ENCODE data around the gene CHMP2A. TPM values are rescaled to one million over a fixed set of nuclear protein-coding genes. Genes with fewer than 3 reads are reported as not detected.

The CHMP2A gene
- total RNA-seq, 1 donor from 2014 or later: 132 TPM

DNA sequence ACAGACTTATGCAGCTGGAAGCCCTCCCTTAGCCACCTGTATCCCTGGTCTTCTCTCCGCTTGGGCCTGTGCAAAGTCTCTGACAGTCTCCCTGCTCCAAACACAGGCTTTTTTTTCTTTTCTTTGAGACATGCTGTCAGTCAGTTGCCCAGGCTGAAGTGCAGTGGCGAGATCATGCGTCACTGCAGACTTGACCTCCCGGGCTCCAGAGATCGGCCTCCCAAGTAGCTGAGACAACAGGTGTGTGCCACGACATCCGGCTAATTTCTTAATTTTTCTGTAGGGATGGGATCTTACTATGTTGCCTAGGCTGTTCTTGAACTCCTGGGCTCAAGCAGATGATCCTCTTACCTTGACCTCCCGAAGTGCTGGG is 16.7 kb upstream of the CHMP2A start:
- Mint-ChIP-seq H3K36me3 (ENCODE audit: unreplicated experiment) (no peaks in the 10 kb centered on the region), H3K4me3 (ENCODE audit: unreplicated experiment) (no peak overlapping the region), H3K27me3 (ENCODE audit: unreplicated experiment) (no peaks in the 10 kb centered on the region), H3K9me3 (ENCODE audit: unreplicated experiment) (no peaks in the 10 kb centered on the region), H3K4me1 (ENCODE audit: unreplicated experiment) (peaks cover 28% of the 10 kb centered on the region), H3K27ac (ENCODE audit: unreplicated experiment) (peak overlapping the region; percentile 99)
- DNase-seq (ENCODE audit: extremely low spot score, unreplicated experiment): no peak
- TF ChIP-seq, protein P1, sequence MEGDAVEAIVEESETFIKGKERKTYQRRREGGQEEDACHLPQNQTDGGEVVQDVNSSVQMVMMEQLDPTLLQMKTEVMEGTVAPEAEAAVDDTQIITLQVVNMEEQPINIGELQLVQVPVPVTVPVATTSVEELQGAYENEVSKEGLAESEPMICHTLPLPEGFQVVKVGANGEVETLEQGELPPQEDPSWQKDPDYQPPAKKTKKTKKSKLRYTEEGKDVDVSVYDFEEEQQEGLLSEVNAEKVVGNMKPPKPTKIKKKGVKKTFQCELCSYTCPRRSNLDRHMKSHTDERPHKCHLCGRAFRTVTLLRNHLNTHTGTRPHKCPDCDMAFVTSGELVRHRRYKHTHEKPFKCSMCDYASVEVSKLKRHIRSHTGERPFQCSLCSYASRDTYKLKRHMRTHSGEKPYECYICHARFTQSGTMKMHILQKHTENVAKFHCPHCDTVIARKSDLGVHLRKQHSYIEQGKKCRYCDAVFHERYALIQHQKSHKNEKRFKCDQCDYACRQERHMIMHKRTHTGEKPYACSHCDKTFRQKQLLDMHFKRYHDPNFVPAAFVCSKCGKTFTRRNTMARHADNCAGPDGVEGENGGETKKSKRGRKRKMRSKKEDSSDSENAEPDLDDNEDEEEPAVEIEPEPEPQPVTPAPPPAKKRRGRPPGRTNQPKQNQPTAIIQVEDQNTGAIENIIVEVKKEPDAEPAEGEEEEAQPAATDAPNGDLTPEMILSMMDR (IDR thresholded peaks at IDR 0.05): no peak

DNA sequence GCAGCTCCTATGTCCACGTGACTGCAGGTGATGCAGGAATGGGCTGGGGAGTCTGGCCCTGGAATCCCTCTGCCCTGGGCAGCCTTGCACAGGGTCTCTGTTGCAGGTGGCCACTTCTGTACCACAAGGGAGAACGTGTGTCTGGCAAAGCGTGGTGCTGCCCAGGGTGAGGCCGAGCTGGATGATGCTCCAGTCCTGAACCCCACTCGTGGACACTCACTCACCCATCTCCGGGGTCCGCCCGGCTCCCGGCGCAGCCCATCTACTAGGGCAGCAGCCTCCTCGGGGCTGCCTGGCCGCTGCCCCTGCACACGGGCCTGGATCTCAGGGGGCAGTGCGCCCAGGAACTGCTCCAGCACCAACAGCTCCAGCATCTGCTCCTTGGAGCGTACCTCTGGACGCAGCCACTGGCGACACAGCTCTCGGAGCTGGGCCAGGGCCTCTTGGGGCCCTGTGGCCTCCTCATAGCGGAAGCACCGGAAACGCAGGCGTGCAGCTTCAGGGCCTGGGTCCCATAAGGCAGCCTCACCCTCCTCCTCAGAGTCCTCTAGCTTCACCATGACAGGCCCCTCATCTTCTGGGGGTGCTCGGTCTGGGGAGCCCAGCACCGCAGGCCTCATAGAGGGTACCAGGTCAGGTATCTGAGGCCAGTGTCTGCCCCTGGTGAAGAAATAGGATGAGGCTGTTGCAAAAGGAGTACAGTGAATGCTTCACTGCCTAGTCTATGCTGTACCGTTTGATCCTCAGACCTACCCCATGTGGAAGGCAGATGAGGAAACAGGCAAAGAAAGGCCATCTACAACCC is 16.1 kb upstream of the CHMP2A start:
- no peaks in the 10 kb centered on the region for H3K27me3 Mint-ChIP-seq (ENCODE audit: unreplicated experiment)
- H3K9me3 Mint-ChIP-seq (ENCODE audit: unreplicated experiment): no peaks in the 10 kb centered on the region
- TF ChIP-seq, protein P1 (IDR thresholded peaks at IDR 0.05): no peak
- H3K36me3 Mint-ChIP-seq (ENCODE audit: unreplicated experiment): no peaks in the 10 kb centered on the region
- H3K27ac Mint-ChIP-seq (ENCODE audit: unreplicated experiment): no peak overlapping the region
- no peak for DNase-seq (ENCODE audit: extremely low spot score, unreplicated experiment)
- peaks cover 26% of the 10 kb centered on the region for H3K4me1 Mint-ChIP-seq (ENCODE audit: unreplicated experiment)
- H3K4me3 Mint-ChIP-seq (ENCODE audit: unreplicated experiment): no peak overlapping the region

DNA sequence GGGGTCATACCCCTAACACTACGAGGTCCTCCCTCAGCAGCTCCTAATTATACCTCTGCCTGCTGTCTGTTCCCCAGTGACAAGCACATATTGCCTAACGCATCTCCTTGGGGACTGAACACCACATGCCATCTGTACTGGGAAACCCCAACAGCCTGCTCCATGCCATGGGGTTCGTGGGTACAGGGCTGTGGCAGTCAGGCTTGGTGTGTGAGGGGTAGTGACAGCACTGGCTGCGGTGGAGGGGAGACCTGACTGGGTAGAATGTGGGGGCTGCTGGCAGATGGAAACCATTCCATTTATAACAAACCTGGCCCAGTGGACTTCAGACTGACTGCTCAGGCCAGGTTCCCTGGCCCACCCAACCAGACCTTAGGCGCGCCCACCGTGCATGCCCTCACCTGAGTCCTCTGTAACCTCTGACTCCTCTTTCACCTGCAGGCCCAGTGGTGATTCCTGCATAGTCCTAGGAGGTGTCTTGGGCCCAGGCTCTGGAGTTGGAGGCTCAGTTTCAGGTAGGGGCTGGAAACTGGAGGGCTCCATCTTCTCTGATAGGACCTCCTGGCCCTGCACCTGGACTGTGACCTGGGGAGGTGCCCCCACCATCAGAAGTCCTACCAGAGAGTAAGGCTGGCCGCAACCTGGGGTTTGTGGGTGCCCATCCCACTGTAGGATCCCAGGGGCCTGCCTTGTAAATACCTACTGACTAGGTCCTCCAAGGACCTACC is 15.2 kb upstream of the CHMP2A start:
- Mint-ChIP-seq H3K4me1 (ENCODE audit: unreplicated experiment) (peaks cover 23% of the 10 kb centered on the region), H3K36me3 (ENCODE audit: unreplicated experiment) (no peaks in the 10 kb centered on the region), H3K27ac (ENCODE audit: unreplicated experiment) (no peak overlapping the region), H3K4me3 (ENCODE audit: unreplicated experiment) (no peak overlapping the region), H3K27me3 (ENCODE audit: unreplicated experiment) (no peaks in the 10 kb centered on the region), H3K9me3 (ENCODE audit: unreplicated experiment) (no peaks in the 10 kb centered on the region)
- no peak for DNase-seq (ENCODE audit: extremely low spot score, unreplicated experiment)
- TF ChIP-seq, protein P1 (IDR thresholded peaks at IDR 0.05): no peak

DNA sequence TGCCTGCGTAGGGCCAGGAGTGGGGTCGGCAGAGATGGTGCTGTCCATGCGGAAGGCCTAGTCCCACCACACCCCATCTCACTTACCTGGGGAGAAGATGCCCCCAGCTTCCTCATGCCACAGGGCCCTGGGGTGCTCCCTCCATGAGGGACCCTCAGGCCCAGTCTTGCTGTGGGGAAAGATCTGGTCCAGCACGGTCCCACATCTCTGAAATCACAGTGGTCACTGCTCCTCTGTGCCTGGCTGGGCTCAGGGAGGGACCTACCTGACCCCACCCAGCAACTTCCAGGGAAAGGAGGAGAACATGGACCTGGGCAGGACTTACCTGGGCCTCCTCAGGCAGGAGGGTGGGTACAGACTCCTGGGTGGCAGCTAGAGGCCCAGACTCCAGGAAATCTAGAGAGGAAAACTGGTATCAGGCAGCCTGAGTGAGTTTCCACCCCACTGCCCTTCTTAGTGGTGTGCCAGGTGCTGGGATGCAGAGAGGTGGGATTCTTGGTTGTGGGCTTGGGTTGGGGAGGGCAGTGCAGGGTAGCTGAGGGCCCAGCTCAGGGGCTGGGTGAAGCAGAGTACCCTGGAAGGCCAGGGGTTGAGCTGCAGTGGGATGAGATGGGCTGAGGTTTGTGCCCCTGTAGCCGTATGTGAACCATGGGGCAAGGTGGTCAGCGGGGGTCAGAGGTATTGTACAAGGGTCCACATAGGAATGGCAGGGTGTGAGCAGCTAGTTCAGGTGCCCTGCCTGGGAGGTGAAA is 14.5 kb upstream of the CHMP2A start:
- no peak overlapping the region for H3K4me3 Mint-ChIP-seq (ENCODE audit: unreplicated experiment)

More for the DNA sequence above, 14.5 kb upstream of the CHMP2A start:
- no peaks in the 10 kb centered on the region for H3K27me3 Mint-ChIP-seq (ENCODE audit: unreplicated experiment)
- TF ChIP-seq, protein P1 (IDR thresholded peaks at IDR 0.05): no peak
- no peak overlapping the region for H3K27ac Mint-ChIP-seq (ENCODE audit: unreplicated experiment)
- no peaks in the 10 kb centered on the region for H3K36me3 Mint-ChIP-seq (ENCODE audit: unreplicated experiment)
- no peaks in the 10 kb centered on the region for H3K9me3 Mint-ChIP-seq (ENCODE audit: unreplicated experiment)
- no peak for DNase-seq (ENCODE audit: extremely low spot score, unreplicated experiment)
- peaks cover 19% of the 10 kb centered on the region for H3K4me1 Mint-ChIP-seq (ENCODE audit: unreplicated experiment)

Data from osteocyte (in vitro differentiated cells).